NCI-H2196 (cell line): ENCODE measurements around the gene FCMR.
A peak's percentile ranks its signal among the peaks of the same experiment; 100 is the strongest.
"Not testable (repeated sequence)": the region's sequence is repeated elsewhere in the genome, so short reads cannot be mapped to it uniquely, and the experiment has no call there.

Experiments used
- DNase-seq: peaks from one replicate; lab custom pipeline; 2025; ENCODE audit not compliant: unreplicated experiment; lab: John Stamatoyannopoulos, UW

The FCMR gene

GRCh38 chr1:206880314-206880713 lies 41.4 kb downstream of the FCMR start:
- no peak for DNase-seq

- no peak for DNase-seq
Observed at GRCh38 chr1:206878456-206878855, 43.3 kb downstream of the FCMR start.

- DNase-seq, result no peak
Observed at GRCh38 chr1:206875752-206876377, 45.9 kb downstream of the FCMR start.

GRCh38 chr1:206873603-206874188 lies 48.0 kb downstream of the FCMR start:
- no peak for DNase-seq

- no peak for DNase-seq
Observed at GRCh38 chr1:206872139-206872538, 49.6 kb downstream of the FCMR start.

GRCh38 chr1:206868264-206868663 lies 53.5 kb downstream of the FCMR start:
- DNase-seq, result no peak

GRCh38 chr1:206867716-206868115 lies 54.0 kb downstream of the FCMR start:
- DNase-seq, result no peak

GRCh38 chr1:206867239-206867638 lies 54.5 kb downstream of the FCMR start:
- no peak for DNase-seq

GRCh38 chr1:206866062-206866461 lies 55.7 kb downstream of the FCMR start:
- no peak for DNase-seq

- peak; percentile 87 for DNase-seq
Observed at GRCh38 chr1:206864939-206865671, 56.6 kb downstream of the FCMR start, which contains the start of gene IL20. Gene IL20 (plus strand): TSS chr1:206865623. CDS start chr1:206865853, 230 bp downstream.

GRCh38 chr1:206863266-206863665 lies 58.5 kb downstream of the FCMR start:
- DNase-seq, result no peak

- no peak for DNase-seq
Observed at GRCh38 chr1:206860165-206860564, 61.6 kb downstream of the FCMR start.

- DNase-seq, result no peak
Observed at GRCh38 chr1:206859082-206859521, 62.6 kb downstream of the FCMR start.

GRCh38 chr1:206856674-206857464 lies 64.9 kb downstream of the FCMR start:
- DNase-seq, result no peak

GRCh38 chr1:206855859-206856258 lies 65.9 kb downstream of the FCMR start:
- DNase-seq, result no peak

- DNase-seq, result peak; percentile 58
Observed at GRCh38 chr1:206854401-206855129, 67.2 kb downstream of the FCMR start.

GRCh38 chr1:206853696-206854095 lies 68.0 kb downstream of the FCMR start:
- not testable (repeated sequence) for DNase-seq
